HL-60 (cell line): ENCODE measurements around the gene CNGB1.

ENCODE experiments used
- DNase-seq, 2 experiments: peaks; one replicate each; pipeline ENCODE4 v3.0.0-alpha.2; 2010 to 2020; ENCODE audit warnings: low read depth in 1 of 2, low spot score in 1 of 2
- H3K27ac ChIP-seq: fragments of 250-450 bp; sonication (Bioruptor Pico); replicated peaks from 2 replicates; pipeline ENCODE4 v1.5.1; 2020; ENCODE audit warnings: mild to moderate bottlenecking, moderate library complexity
- H3K27me3 ChIP-seq: fragments of 250-450 bp; sonication (Bioruptor Pico); 2 replicates; pipeline ENCODE4 v1.5.1; 2021; ENCODE audit warnings: mild to moderate bottlenecking, moderate library complexity; ENCODE audit not compliant: insufficient read depth, poor library complexity, severe bottlenecking
- H3K4me3 ChIP-seq: replicated peaks from 2 replicates; pipeline ENCODE4 v1.5.1; 2011; ENCODE audit warnings: mild to moderate bottlenecking, control low read depth, low read length; ENCODE audit not compliant: insufficient read depth
- GABPA ChIP-seq: IDR thresholded peaks from 2 replicates; pipeline ENCODE4 v1.6.1; 2012; ENCODE audit warnings: low read depth
- POLR2AphosphoS5 ChIP-seq: IDR thresholded peaks from 2 replicates; pipeline ENCODE4 v1.6.1; 2012; ENCODE audit warnings: low read depth
- SPI1 ChIP-seq: IDR thresholded peaks from 2 replicates; pipeline ENCODE4 v1.6.1; 2012; ENCODE audit warnings: low read depth, mild to moderate bottlenecking, borderline replicate concordance
- TF ChIP-seq, protein P1 (sequence below): IDR thresholded peaks from one replicate; pipeline ENCODE4 v1.5.1; 2011; ENCODE audit warnings: low read length, control low read depth, inconsistent platforms; ENCODE audit not compliant: insufficient read depth
- TF ChIP-seq, protein P2 (sequence below): IDR thresholded peaks from 2 replicates; pipeline ENCODE4 v1.6.1; 2012; ENCODE audit warnings: low read depth; ENCODE audit not compliant: insufficient replicate concordance

The CNGB1 gene

DNA sequence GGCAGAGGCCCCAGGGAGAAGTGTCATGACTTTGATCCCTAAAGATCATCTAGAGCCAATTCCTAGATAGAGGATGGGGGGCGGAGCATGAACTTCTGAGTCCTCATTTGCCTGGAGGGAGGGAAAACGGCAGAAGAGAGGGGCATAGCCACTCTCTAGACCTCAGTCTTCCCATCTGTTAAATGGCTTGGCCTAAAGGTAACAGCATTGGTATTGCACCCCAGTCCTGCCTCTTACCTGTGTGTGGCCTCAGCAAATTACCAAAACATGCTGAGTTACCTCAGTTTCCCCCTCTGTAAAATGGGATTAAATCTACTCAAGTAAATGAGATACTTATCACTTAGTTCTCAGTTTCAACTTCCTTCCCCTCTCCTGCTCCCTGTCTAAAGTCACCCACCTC lies 47.5 kb downstream of the CNGB1 start:
- TF ChIP-seq, protein P1, sequence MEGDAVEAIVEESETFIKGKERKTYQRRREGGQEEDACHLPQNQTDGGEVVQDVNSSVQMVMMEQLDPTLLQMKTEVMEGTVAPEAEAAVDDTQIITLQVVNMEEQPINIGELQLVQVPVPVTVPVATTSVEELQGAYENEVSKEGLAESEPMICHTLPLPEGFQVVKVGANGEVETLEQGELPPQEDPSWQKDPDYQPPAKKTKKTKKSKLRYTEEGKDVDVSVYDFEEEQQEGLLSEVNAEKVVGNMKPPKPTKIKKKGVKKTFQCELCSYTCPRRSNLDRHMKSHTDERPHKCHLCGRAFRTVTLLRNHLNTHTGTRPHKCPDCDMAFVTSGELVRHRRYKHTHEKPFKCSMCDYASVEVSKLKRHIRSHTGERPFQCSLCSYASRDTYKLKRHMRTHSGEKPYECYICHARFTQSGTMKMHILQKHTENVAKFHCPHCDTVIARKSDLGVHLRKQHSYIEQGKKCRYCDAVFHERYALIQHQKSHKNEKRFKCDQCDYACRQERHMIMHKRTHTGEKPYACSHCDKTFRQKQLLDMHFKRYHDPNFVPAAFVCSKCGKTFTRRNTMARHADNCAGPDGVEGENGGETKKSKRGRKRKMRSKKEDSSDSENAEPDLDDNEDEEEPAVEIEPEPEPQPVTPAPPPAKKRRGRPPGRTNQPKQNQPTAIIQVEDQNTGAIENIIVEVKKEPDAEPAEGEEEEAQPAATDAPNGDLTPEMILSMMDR, result no peak
- TF ChIP-seq GABPA, result no peak
- no peak for TF ChIP-seq POLR2AphosphoS5
- no peak for TF ChIP-seq SPI1
- TF ChIP-seq, protein P2, sequence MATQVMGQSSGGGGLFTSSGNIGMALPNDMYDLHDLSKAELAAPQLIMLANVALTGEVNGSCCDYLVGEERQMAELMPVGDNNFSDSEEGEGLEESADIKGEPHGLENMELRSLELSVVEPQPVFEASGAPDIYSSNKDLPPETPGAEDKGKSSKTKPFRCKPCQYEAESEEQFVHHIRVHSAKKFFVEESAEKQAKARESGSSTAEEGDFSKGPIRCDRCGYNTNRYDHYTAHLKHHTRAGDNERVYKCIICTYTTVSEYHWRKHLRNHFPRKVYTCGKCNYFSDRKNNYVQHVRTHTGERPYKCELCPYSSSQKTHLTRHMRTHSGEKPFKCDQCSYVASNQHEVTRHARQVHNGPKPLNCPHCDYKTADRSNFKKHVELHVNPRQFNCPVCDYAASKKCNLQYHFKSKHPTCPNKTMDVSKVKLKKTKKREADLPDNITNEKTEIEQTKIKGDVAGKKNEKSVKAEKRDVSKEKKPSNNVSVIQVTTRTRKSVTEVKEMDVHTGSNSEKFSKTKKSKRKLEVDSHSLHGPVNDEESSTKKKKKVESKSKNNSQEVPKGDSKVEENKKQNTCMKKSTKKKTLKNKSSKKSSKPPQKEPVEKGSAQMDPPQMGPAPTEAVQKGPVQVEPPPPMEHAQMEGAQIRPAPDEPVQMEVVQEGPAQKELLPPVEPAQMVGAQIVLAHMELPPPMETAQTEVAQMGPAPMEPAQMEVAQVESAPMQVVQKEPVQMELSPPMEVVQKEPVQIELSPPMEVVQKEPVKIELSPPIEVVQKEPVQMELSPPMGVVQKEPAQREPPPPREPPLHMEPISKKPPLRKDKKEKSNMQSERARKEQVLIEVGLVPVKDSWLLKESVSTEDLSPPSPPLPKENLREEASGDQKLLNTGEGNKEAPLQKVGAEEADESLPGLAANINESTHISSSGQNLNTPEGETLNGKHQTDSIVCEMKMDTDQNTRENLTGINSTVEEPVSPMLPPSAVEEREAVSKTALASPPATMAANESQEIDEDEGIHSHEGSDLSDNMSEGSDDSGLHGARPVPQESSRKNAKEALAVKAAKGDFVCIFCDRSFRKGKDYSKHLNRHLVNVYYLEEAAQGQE, result no peak
- no peak for DNase-seq
- Histone ChIP-seq H3K4me3 (no peak overlapping the region), H3K27me3 (no peaks in the 10 kb centered on the region), H3K27ac (no peak overlapping the region)

DNA sequence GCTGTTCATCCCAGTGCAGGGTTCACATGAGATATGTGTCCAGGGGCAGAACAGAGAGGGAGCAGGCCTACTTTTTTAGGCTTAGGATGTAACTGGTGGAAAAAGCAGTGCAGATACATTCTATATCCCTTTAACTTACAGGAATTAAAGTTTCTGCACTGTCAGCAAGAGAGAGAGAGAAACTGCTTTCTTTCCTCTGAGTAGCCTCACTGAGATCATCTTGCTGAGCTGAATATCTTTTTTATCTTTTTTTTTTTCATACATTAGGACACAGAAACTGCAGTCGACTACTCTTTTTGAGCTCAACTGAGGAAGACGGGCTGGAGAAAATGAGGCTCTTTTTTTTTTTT lies 50.1 kb downstream of the CNGB1 start:
- DNase-seq, result no peak
- Histone ChIP-seq H3K27me3 (no peaks in the 10 kb centered on the region), H3K4me3 (no peak overlapping the region), H3K27ac (no peak overlapping the region)
- TF ChIP-seq SPI1, result no peak
- TF ChIP-seq, protein P2, result no peak

DNA sequence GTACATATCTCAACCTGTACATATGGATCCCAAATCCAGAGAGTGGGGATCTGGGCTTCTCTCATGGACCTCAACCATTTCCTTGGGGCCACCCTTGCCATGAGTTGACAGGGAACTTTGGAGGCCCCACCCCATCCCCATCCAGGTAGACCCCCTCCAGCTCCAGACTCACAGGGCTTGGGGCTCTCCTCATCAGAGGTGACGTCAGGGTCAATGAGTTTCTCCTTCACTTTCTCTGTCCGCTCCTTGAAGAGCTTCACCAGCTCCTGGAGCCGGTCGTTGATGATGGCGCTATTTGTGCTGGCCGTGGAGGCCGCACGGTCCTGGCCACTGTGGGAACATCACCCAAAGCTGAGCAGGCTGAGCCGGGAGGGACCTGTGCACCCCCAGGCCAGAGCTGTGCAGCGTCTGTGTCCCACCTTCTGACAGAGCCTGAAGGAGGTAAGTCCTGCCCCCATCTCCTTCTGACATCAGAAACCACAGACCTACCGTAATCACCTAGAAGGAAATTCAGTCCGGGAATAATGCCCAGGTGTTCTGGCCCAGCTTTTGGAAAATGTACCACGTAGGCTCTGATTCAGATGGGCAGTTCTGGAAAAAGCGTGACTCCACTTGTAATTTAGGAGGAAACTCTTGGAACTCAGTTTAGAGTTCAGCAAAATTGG lies 50.6 kb downstream of the CNGB1 start:
- Histone ChIP-seq H3K27me3 (no peaks in the 10 kb centered on the region), H3K4me3 (no peak overlapping the region), H3K27ac (no peak overlapping the region)
- TF ChIP-seq SPI1, result no peak
- TF ChIP-seq, protein P1, result no peak
- TF ChIP-seq GABPA, result no peak
- no peak for TF ChIP-seq POLR2AphosphoS5
- TF ChIP-seq, protein P2, result no peak
- DNase-seq, result no peak
